Measurements from ENCODE around the gene TRPV6.

TRPV6 gene

DNA sequence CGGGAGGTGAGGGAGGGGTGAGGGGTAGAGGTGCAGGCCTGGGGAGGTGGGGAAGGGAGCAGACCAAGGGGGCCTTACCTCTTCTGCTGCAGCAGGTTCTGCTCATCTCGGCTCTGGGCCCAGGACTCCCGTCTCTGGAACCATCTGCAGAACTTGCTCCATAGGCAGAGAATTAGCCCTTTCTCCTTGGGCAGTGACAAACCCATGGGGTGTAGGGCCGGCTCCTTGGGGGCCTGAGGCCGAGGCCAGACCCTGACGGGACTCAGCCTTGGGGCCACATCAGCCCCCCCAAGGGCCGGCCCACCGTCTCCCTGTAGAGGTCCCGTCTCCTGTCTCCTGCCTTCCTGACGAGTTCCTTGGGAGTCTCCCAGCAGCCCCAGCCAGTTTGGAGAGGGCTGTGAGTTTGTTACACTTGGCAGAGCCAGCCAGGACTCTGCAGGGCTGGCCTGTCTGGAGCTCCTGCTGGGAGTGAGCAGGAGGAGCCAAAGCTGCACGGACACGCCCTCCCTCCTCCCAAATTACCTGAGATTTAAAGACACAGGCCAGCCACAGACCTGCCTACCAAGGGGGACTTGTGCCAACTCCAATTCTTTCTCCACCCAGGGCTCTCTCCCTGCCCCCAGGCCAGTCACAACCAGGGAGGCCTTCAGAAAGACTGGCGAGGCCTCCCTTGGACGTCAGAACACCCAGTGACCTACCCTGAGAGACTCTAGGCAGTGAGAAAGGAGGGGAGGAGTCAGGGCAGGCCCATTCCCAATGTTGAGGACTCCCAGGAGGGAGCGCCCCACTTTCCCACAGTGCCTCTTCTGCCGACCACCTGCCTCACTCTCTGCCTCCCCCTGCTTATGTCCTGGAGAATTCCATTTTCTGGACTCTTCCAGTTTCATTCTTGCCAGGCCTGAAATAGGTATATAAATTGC lies at the start of gene TRPV6:
TSS of gene TRPV6 (minus strand) at position 435 of the 920 bp plus-strand sequence.
- no peak for DNase-seq (ENCODE audit: low read depth in 2 of 2)

DNA sequence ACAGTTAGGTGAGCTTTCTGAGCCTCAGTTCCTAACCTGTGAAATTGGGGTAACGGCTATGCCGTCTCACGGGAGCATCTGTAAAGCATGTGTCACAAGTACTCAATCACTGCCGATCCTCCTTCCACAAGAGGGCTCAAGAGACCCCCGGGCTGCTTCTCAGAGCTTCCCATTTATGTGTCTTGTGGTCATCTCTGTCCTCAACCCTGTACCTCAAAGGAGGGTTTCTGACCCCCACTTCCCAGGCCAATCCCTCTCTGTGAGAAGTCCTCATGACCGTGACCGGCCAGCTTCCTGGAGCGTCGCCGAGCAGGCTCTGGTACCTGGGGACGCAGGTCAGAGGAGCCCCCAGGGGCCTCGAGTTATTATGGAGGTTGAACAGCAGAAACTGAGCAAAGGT lies 48.5 kb upstream of the TRPV6 start:
- no peak for DNase-seq (ENCODE audit: low read depth in 2 of 2)

DNA sequence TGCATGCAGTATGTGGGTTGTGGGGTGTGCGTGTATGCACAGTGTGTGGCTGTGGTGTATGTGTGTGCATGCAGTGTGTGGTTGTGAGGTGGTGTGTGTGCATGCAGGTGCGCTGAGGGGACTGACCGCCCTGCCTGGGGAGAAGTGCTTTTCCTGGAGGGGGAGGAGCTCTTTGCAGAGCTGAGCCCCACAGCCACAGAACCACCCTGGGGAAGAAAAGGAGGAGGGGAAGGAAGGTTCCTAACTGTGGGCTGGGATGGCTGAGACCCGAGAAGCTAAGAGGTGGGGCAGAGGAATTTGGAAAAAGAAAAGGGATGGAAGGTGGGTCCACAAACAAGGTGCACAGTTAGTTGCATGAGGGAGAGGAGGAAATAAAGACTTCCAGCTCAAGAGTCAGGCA lies 48.1 kb upstream of the TRPV6 start, which contains the start of gene TRPV5:
TSS of gene TRPV5 (minus strand) at position 123 of the 400 bp plus-strand sequence. CDS start 287 bp downstream, outside the sequence.
- DNase-seq (ENCODE audit: low read depth in 2 of 2) = no peak

DNA sequence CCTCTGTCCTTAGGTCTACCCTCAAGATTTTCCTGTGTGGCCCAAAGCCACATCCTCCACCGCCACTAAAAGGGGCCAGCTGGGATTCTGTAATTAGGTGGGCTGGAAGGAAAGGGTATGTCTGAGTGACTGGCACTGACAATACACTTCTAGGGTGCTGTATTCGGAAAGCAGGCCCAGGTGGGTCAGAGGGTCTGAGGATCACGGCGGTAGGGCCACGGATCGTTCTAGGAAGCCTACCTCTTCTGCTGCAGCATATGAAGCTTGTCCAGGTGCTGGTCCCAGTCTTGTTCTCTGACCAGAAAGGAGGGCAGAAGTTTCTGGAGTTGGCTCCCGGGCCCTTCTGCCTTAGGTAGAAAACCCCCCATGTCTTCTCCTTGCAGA lies 47.5 kb upstream of the TRPV6 start:
- no peak for DNase-seq (ENCODE audit: low read depth in 2 of 2)

DNA sequence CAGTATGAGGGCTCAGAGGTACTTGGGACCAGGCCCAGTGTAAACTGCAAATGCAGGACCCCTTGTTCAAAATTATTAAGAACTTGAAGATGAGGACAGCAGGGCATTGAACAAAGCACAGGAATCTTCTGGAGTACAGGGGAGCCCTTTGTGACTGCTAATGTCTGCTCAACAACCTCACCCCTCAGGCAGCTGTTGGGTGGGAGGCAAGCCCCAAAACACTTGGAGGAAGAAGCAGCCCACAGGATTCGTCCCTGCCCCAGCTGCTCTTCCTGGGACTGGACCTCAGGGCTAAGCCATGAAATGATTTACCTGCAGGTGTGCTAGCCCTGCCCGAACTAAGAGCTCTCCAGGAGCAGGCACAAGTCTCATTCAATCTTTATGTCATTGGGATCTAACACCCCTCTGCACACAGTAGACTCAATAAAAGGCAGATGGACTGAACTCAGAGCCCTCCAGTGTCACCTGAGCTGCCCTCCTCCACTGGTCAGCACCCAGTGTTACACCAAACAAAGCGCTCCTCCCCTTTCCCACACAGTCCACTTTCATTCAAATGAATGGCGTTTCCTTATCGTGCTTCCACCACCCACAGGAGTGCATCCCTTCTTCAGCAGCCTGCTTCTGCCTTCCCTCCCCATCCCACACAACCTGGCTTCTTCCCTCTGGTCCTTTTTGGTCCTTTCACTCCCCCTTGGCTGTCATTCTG lies 47.0 kb upstream of the TRPV6 start:
- no peak for DNase-seq (ENCODE audit: low read depth in 2 of 2)

DNA sequence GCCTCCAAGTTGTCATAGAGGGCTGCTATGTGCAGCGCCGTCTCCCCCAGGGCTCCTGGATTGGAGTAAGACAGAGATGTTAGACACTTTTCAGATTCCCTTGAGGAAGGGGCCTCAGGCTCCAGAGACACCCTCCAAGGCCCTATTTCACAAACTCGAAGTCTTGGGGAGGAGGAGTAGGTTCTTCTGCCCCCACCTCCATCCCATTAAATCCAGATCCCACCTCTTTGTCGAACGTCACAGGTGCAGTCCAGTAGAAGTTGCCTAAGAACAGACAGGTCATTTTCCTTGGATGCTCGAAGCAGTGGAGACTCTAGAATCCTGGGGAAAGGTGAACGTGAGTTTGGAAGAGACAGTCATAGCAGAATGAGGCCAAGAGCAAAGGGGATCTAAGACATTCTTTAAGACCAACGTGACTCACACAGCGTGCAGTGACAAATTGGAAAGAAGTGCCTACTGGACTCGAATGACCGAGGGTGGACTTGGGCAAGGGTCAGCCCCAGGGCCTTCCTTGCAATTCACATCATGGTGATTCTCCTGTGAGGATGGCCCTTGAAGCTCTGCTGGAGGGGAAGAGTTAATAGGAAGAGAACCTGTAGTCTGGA lies 44.7 kb upstream of the TRPV6 start:
- DNase-seq (ENCODE audit: low read depth in 2 of 2) = no peak

DNA sequence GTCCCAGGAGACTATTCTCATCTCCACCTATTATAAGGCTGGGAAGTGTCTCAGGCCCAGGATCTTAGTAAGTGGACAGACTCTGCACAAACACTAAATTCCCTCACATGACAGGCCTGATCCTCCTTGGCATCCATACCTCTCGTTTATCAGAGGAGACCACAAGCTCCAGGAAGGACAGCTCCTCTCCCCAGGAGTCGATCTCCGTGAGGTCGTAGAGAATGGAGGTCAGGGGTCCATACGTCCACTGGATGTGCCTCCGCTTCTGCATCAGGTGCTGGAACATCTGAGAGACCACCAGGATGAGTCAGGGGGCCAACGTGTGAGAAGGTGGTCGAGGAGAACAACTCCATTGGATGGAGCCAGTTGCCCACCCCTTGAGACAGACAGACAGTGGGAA lies 42.4 kb upstream of the TRPV6 start:
- DNase-seq (ENCODE audit: low read depth in 2 of 2) = no peak

DNA sequence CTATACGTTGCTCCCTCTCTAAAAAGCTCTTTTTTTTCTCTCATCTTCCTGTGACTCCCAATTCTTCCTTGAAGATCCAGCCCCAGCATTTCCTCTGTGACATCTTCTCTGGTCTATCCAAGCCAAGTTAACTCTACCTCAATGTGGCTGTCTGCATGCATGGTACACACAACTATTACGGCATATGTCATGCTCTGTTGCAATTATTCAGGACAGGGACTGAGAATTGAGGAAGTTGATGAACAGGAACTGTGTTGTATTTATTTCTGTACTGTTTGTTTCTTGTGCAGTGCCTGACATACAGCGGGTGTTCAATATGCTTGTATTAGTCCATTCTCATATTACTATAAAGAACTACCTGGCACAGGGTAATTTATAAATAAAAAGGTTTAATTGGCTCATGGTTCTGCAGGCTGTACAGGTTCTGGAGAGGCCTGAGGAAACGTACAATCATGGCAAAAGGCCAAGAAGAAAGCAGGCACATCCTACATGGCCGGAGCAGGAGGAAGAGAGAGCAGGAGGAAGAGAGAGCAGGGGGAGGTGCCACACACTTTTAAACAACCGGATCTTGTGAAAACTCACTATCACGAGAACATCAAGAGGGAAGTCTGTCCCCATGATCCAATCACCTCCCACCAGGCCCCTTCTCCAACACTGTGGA lies 41.7 kb upstream of the TRPV6 start:
- no peak for DNase-seq (ENCODE audit: low read depth in 2 of 2)

DNA sequence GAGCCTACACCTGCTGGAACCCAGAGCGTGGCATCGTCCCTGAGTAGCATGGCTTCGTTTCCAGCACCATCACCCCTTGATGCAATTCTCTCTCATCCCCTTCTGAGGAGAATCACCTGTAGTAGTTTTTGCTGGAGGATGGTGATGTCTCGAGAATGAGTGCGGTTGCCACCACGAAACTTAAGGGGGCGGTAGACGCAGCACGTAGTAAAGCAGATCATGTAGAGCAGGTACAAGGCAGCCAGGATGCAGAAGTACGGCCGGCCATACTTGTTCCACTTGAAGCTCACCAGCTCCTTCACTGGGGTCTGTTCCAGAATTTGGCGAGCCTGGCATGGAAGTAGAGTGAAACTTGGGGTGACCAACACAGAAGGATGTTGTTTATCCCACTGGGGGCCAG lies 39.9 kb upstream of the TRPV6 start:
- DNase-seq (ENCODE audit: low read depth in 2 of 2) = no peak

DNA sequence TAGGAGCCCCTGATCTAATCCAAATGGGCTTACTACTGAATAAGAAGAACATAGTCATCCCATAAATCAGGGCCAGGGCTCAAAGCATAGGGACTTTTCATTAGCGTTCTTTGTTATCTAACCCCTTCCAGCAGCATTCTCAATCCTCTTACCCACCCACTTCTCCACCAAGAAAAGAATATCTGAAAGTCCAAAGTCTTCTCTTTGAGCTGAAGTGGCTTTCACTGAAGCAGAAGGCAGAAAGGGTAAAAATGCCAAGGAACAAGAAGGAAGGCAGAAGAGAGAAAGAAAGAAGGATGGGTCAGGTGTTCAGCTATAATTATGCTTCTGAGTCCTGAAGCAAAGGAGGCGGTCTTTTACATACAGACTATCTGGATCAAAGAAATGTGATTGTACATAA lies 37.8 kb upstream of the TRPV6 start:
- no peak for DNase-seq (ENCODE audit: low read depth in 2 of 2)

DNA sequence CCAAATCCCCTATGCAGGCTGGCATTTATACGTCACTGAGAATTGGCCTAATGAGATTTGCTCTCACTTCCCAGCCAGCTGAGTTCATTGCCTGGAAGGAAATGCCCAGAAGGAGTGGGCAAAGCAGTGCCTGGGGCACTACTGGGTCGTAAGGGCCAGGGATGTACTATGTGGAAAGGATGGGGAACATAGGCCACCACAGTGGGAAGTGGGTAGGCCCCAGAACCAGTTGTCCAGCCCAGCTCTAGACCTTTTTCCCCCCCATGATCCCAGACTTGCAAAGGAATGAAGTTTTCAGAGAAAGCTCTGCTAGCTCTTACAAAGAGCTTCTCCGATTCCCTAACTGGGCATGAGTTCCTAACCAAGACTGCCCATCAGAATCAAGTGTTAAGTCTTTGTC lies 34.1 kb upstream of the TRPV6 start:
- no peak for DNase-seq (ENCODE audit: low read depth in 2 of 2)

DNA sequence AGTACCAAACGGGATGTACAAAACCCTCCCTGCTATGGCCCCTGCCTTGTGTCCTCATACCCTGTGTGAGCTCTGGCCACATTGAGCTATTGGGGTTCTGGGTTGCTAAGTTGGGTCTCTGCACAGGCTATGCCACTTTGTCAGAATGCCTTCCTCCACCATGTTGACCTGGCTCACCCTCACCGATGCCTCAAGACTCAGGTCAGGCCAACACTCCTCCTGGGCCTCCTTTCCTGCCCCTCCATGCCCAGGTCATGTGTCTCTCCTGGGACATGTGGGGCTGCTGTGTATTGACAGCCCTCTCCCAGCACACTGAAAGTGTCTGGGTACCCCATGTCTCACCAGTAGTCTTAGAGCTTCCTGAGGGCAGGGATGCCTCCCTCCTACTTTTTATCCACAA lies 33.4 kb upstream of the TRPV6 start:
- no peak for DNase-seq (ENCODE audit: low read depth in 2 of 2)

DNA sequence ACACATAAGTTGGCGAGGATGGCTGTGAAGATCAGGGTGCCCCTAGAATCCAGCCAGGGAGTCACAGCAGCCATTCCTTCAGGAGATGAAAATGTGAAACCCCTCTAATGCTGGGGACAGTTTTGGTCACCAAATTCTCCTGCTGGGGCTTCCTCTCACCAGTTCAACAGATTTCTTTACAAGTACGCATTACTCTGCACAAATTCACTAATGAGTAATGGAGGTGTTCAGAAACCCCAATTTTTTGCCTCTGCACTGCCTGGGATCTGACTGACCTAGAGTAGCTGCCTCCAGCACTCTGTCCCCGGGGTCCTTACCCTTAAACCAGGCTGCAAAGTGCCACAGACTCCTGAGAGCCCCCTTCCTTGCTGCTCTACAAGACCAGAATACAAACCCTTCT lies 31.9 kb upstream of the TRPV6 start:
- DNase-seq (ENCODE audit: low read depth in 2 of 2) = no peak

DNA sequence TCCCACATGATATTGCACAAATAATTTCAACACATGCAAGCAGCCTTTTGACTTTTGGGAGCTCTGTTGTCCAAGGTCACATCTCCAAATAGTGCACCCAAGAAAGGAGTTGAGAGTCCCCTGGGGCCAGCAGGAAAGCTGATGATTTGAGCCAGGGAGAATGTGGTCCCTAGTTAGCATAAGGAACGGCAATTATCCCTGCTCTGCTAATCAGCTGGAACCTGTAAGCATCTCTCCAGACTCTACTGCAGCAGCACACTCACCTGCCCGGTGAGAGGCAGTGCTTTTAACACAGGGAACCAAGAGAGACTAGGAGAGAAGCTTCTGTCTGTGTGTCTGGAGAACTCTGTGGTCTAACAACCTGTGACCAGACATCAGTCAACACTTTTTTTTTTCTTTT lies 31.0 kb upstream of the TRPV6 start:
- no peak for DNase-seq (ENCODE audit: low read depth in 2 of 2)

DNA sequence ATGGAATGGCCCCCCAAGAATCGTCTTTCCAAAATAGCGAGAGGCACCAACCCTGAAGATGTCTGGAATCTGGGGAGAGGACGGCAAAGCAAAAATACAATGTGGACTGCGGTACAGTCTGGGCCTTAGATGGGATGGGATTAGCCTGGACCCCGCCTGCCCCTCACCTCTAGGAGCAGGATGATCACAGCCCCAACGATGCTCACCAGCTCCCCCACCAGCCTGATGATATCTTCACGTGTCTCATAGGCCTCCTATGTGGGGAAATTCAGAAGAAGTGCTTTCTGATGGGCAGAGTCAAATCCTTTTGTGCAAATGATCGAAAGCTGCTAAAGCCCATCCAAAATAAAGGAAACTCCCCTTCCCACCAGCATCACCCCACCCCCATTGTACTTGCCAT lies 29.8 kb upstream of the TRPV6 start:
- no peak for DNase-seq (ENCODE audit: low read depth in 2 of 2)

DNA sequence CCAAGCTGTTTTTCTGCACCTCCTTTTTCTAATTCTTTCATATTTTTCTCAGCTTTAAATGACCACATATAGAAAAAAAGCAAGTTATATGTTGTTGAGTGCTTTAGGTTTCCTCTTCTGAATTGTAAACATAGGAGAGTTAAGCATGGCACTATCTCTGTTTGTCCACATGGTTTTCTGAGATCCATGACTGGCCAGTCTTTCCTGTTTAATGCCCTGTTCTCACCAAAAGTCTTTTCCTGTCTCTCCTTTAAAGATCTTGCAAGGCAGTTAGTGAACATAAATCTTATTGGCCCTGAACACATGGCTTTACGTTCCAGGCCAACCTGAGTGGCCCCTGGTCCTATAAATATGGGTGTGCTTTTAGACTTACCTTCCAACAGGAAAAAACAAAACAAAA lies 28.6 kb upstream of the TRPV6 start:
- DNase-seq (ENCODE audit: low read depth in 2 of 2) = no peak

DNA sequence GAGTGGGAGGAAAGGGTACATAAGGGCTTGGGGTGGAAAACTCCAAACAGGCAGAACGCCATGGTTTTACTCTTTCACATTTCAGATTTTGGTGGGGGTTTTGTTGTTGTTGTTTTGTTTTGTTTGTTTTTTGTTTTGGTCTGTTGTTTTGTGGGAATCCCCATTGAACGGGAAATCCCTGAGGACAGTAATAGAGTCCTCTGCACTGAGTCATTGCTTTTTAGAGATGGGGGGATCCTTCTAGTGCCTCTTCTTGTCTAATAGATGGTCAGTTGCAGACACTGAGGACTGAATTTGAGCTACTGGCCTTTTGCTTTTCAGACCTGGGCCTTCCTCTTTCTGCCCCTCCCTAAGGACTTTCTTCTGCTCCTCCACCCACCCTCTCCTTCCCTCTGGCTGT lies 28.0 kb upstream of the TRPV6 start:
- no peak for DNase-seq (ENCODE audit: low read depth in 2 of 2)

DNA sequence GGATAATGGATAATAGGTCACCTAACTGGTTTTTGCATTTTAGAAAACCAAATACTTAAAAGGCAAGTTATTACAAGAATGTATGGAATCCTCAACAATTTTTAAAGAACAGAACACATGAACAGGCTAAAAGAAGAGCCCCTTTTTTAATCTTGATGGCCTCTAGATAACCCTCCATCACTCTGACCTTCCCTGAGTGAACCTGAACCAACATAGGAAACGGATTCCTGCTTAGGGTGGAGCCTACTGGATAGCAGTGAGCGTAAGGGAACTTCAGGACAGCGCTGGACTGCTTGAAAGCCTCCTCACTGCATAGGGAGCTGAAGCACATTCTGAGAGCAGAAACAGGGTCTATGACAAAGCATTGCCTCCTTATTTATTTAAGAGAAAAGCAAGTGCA lies 27.5 kb upstream of the TRPV6 start:
- DNase-seq (ENCODE audit: low read depth in 2 of 2) = no peak

DNA sequence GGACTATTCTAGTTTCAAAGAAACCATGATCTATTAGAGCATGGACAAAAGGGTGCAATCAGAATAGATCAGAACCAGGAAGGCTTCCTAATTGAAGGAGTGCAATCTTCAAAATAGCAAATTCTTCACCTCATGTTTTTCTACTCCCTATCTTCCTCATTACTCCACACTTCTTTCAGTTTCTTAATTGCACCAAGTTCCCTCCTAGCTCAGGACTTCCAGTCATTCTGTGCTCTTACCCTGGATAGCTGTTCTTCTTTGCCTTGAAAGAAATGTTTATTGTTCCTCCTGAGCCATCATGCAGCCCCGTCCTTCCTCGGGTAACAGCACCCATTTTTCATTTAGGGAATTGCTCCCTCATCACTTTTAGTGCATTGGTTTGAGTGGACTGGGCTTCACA lies 24.9 kb upstream of the TRPV6 start:
- no peak for DNase-seq (ENCODE audit: low read depth in 2 of 2)

DNA sequence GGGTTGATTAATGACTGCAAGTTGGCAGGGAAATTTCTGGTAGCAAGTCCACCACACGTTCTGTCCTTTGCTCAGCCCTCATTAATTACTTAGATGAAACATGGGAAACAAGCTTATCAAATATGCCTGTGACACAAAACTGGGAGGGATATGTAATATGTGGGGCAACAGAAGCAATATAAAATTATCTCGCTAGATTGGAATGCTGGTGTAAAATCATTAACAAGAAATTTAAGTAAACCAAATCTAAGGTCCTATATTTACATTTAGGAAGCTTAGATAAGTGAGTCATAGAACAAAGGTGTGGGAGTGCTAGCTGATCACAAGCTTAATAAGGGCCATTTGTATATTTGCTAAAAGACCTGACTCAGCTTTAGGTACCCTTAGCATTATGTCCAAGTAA lies 24.5 kb upstream of the TRPV6 start:
- DNase-seq (ENCODE audit: low read depth in 2 of 2) = no peak

DNA sequence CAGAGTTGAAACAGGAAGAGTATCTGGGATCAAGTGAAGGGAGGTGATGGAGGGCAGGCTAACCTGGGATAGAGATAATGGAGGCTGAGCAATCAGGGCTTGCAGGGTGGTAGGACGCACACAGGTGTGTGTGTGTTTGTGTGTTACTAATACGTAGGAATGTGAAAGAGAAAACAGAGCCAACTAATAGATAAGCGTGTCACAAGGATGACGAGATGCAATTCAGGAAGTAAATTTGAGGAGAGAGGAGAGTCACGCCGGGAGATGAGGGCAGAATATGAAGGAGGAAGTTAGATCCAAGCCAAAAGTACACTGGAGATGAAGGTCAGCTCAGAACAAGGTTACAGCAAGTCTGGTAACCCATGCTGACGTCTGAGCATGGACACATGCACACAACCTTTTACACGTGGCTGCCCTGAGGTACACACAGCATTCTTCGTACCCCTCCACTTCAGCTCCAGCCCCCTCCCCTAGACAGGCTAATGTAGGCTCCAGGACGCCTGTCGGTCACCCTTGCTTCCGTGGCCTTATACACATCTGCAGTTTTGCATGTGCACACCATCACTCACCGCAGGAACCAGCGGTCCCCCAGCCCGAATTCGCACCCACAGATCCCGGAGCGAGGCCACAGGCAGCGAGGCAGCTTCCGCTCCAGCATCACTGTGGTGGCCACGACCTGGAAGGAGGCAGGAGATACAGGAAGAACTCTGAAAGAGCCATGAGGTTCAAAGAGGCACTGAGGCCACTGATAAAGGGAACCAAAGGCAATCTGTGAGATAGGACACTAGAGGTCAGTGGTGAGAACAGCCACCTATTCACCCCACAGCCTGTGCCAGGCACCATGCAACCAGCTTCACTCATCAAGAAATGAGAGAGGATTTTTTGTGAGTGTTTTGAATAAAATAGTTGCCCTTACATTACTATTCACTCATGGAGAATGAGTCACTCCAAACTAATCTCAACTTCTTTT lies 23.7 kb upstream of the TRPV6 start:
- DNase-seq (ENCODE audit: low read depth in 2 of 2) = no peak

Measured in stimulated activated CD4-positive, alpha-beta T cell treated with anti-CD3 and anti-CD28 coated beads, Interleukin-12 subunit alpha, Interleukin-12 subunit beta, amount 100 ng/mL, for 24 hours (primary cell).